Right lobe of liver (tissue), 4 donors: ENCODE data around the gene IRF1.

Experiments used
- CTCF ChIP-seq, 4 donors: fragments of 200-600 bp in 3 of 4; fragments of 450-650 bp in 1 of 4; IDR thresholded peaks; one replicate each; pipeline versions ENCODE4 v1.5.1 to v1.8.0; 2016 to 2022; ENCODE audit warnings: antibody characterized with exemption in 4 of 4, mild to moderate bottlenecking in 2 of 4
- POLR2A ChIP-seq: fragments of 450-650 bp; IDR thresholded peaks from one replicate; pipeline ENCODE4 v1.6.1; 2017; ENCODE audit warnings: antibody characterized with exemption, mild to moderate bottlenecking
- donor health status: DM: no; HTN: no; CAD: no.
- donor health status: DM: no; HTN: no; CAD: no.
- donor health status: DM: no; HTN: yes; CAD: no.

GRCh38 chr5:132483661-132484390 lies 6.7 kb downstream of the IRF1 start:
- TF ChIP-seq CTCF (IDR thresholded peaks at IDR 0.05): no peak
- no peak for TF ChIP-seq POLR2A
